Epithelial cell of esophagus (primary cell): ENCODE measurements around the gene ASL.
"Not testable (repeated sequence)": the region's sequence is repeated elsewhere in the genome, so short reads cannot be mapped to it uniquely, and the experiment has no call there.

Experiments used
- DNase-seq: peaks from one replicate; pipeline ENCODE4 v3.0.0; 2010; ENCODE audit warnings: low read depth
- H3K4me3 ChIP-seq: 2 replicates; pipeline ENCODE4 v1.5.1; 2011; ENCODE audit warnings: mild to moderate bottlenecking, low read length, control low read depth
- TF ChIP-seq, protein P1 (sequence below): IDR thresholded peaks from 2 replicates; pipeline ENCODE4 v1.5.1; 2011; ENCODE audit warnings: low read depth, mild to moderate bottlenecking, low read length, control low read depth, inconsistent platforms; ENCODE audit not compliant: insufficient read depth; ENCODE audit errors: missing control alignments

Gene ASL

DNA sequence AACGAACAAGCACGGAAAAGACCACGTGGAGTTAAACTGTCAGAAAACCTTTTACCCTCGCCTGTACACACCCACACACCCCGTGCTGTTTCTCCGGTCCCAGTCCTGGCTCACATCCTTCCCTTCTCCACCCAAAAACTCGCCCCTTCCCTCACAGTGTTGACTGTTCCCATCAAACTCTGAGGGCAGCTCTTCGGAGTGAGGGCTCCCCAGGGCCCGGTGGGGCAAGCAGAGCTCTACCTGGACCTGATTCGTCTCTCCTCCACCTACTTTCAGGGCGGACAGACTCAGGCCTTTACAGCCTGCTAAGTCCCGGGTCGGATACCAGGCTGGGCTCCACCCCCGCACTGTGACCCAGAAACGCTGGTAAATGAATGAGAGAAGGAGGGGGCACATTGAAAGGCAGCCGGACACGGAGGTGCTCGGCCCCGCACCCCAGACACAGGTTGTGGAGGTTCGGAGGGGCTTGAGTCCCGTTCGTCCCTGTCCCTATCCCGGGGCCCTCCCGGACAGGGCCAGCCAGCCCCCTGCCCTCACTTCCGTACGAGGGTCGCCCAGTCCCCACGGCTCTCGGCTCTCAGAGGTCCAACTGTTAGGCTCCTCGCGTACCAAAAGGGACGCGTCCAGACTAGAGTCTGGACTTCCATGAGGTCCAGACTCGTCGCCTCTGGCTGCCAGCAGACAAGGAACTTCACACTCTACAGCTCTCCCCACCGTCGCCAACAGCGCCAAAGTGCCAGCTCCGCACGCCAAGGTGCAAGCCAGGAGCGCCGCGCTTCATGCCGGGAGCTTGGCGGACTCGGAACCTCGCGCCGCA, 31.7 kb upstream of the ASL start:
- TF ChIP-seq, protein P1, sequence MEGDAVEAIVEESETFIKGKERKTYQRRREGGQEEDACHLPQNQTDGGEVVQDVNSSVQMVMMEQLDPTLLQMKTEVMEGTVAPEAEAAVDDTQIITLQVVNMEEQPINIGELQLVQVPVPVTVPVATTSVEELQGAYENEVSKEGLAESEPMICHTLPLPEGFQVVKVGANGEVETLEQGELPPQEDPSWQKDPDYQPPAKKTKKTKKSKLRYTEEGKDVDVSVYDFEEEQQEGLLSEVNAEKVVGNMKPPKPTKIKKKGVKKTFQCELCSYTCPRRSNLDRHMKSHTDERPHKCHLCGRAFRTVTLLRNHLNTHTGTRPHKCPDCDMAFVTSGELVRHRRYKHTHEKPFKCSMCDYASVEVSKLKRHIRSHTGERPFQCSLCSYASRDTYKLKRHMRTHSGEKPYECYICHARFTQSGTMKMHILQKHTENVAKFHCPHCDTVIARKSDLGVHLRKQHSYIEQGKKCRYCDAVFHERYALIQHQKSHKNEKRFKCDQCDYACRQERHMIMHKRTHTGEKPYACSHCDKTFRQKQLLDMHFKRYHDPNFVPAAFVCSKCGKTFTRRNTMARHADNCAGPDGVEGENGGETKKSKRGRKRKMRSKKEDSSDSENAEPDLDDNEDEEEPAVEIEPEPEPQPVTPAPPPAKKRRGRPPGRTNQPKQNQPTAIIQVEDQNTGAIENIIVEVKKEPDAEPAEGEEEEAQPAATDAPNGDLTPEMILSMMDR: no peak
- H3K4me3 ChIP-seq: peak overlapping the region; percentile 30
- peak; percentile 43 for DNase-seq

DNA sequence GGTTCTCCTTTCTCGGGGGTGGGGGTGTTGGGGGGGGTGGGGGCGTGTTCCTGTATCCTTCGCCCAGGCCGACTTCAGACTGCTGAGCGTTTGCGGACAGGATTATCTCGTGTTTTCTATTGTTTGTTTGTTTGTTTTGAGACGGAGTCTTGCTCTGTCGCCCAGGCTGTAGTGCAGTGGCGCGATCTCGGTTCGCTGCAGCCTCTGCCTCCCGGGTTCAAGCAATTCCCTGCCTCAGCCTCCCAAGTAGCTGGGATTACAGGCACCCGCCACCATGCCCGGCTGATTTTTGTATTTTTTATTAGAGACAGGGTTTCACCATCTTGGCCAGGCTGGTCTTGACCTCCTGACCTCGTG, 31.1 kb upstream of the ASL start:
- H3K4me3 ChIP-seq: peak overlapping the region; percentile 30
- DNase-seq: not testable (repeated sequence)

- TF ChIP-seq, protein P1: no peak
- peak; percentile 91 for DNase-seq
- H3K4me3 ChIP-seq: no peak overlapping the region
These were observed 28.2 kb upstream of the ASL start for GRCh38 chr7:66047426-66047825.

- DNase-seq, H3K4me3 ChIP-seq: not testable (repeated sequence)
These were observed 25.7 kb upstream of the ASL start for GRCh38 chr7:66049886-66050285.

GRCh38 chr7:66050337-66050957, 25.2 kb upstream of the ASL start:
- no peak overlapping the region for H3K4me3 ChIP-seq
- no peak for DNase-seq
- TF ChIP-seq, protein P1: no peak

- H3K4me3 ChIP-seq: no peak overlapping the region
- TF ChIP-seq, protein P1: no peak
- peak; percentile 99 for DNase-seq
These were observed 24.6 kb upstream of the ASL start for GRCh38 chr7:66050990-66051448.

DNA sequence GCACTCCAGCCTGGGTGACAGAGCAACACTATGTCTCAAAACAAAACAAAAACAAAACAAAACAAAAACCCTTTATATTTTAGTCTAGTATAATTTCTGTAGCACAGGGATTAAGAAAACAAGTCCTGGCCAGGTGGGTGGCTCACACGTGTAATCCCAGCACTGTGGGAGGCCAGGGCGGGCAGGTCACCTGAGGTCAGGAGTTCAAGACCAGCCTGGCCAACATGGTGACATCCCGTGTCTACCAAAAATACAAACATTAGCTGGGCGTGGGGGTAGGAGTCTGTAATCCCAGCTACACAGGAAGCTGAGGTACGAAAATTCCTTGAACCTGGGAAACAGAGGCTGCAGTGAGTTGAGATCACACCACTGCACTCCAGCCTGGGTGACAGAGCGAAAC, 23.2 kb upstream of the ASL start:
- DNase-seq: no peak
- TF ChIP-seq, protein P1: no peak
- H3K4me3 ChIP-seq: no peak overlapping the region

- DNase-seq: peak; percentile 42
- H3K4me3 ChIP-seq: no peak overlapping the region
- TF ChIP-seq, protein P1: no peak
These were observed 21.6 kb upstream of the ASL start for GRCh38 chr7:66054063-66054462.
